Activated naive CD8-positive, alpha-beta T cell treated with anti-CD3 and anti-CD28 coated beads, Interleukin-2, amount 10 ng/mL, durations not matched to agents 7 days and 5 days (primary cell): Measurements from ENCODE around the gene GLYR1. TPM values are rescaled to one million over a fixed set of nuclear protein-coding genes. Genes with fewer than 3 reads are reported as not detected.
A peak's percentile ranks its signal among the peaks of the same experiment; 100 is the strongest.

Experiments used
- ATAC-seq: fragments of 150-1000 bp; cut with Tn5 transposase; one replicate; pipeline ENCODE4 v1.10.0; 2021; ENCODE audit warnings: low read depth, moderate library complexity
- POLR2A ChIA-PET: fragments of 350-600 bp; sonication (Branson Sonifier 250); formaldehyde crosslinking; loops from one replicate; lab custom pipeline; 2021; ENCODE audit warnings: antibody characterized with exemption; lab: Charles Lee
- DNase-seq: peaks from one replicate; pipeline ENCODE4 v3.0.0; 2021
- H3K27ac Mint-ChIP-seq: one replicate; pipeline ENCODE4 v1.8.0; 2022; ENCODE audit warnings: mild to moderate bottlenecking, mixed read lengths
- H3K27me3 Mint-ChIP-seq: one replicate; pipeline ENCODE4 v1.8.0; 2022; ENCODE audit warnings: mild to moderate bottlenecking, moderate library complexity, mixed read lengths
- H3K36me3 Mint-ChIP-seq: one replicate; pipeline ENCODE4 v1.8.0; 2021; ENCODE audit warnings: mild to moderate bottlenecking, mixed read lengths
- H3K4me1 Mint-ChIP-seq: one replicate; pipeline ENCODE4 v1.8.0; 2021; ENCODE audit warnings: mixed read lengths
- H3K4me3 Mint-ChIP-seq: one replicate; pipeline ENCODE4 v1.8.0; 2022; ENCODE audit warnings: mild to moderate bottlenecking, moderate library complexity, mixed read lengths
- H3K9me3 Mint-ChIP-seq: one replicate; pipeline ENCODE4 v1.8.0; 2021; ENCODE audit warnings: mixed read lengths
- total RNA-seq, 2 experiments: library from RNA; stranded (reverse); gene quantifications; one replicate each; pipeline ENCODE4 v1.2.3, GENCODE V29; 2021

The GLYR1 gene
- total RNA-seq, 2 experiments from 2014 or later = 91.6 to 93.1 TPM

DNA sequence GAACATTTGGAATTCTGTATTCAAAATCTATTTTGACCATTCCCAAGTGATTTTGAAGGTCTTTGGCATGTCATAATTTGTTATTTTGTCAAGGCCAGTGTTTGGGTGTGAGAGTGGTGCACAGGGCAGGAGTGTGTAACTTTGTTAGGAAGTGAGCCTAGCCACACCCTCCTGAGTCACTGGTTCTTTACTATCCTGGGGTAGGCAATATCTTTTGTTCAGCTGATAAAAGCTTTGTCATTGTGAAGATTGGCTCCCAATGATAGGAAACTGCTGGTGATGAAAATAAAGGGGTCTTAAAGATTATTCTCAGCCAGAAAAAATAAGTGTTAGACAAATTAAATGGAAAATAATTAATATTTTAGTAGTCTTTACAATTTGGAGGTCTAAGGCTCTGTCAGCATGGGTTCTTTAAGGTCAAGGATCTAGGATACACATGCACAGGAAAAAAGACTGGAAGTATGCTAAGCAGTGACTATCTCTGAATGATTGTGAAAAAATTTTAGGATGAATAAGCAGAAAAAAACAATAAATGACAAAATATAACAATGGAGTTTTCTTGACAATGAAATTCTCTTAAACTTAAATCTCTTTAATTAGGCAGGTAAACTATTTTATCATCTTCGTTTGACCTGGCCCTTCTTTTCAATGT is 5.3 kb upstream of the GLYR1 start:
- Mint-ChIP-seq H3K27ac (no peak overlapping the region), H3K36me3 (peaks cover 11% of the 10 kb centered on the region)
- POLR2A ChIA-PET = no interaction called here

DNA sequence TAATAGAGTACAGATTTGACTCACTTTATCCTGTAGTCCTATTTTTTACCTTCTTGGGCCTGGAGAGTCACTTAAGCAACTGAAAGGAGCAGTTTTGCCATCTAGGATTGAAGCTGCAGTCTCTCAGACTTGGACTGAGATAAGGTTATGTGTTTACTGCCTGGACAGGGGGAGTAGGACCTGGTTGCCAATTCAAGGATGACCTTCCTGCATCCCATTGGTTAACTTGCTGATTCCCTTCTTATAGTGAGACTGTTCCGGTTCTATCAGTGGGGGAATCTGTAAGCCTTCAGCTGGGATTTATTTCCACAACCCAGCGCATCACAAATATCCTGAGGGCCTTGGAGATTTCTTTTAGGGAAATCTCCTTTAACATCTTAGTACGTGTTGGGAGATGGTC is 3.1 kb upstream of the GLYR1 start:
- no peak for DNase-seq
- no peak overlapping the region for H3K27ac Mint-ChIP-seq
- POLR2A ChIA-PET = interaction anchor here (0.7 kb wide), 1 partner anchor 41 kb away, joined by 6 read pairs; no protein-coding TSS in a partner anchor
- no peaks in the 10 kb centered on the region for H3K9me3 Mint-ChIP-seq
- peak overlapping the region; percentile 25 for H3K4me3 Mint-ChIP-seq
- H3K4me1 Mint-ChIP-seq = peaks cover 43% of the 10 kb centered on the region
- H3K36me3 Mint-ChIP-seq = peaks cover 11% of the 10 kb centered on the region
- no peak for ATAC-seq
- no peaks in the 10 kb centered on the region for H3K27me3 Mint-ChIP-seq

More for the DNA sequence above, 5.3 kb upstream of the GLYR1 start:
- Mint-ChIP-seq H3K27me3 (no peaks in the 10 kb centered on the region), H3K4me3 (no peak overlapping the region), H3K9me3 (no peaks in the 10 kb centered on the region), H3K4me1 (peaks cover 31% of the 10 kb centered on the region)
- ATAC-seq (no peak), DNase-seq (no peak)

DNA sequence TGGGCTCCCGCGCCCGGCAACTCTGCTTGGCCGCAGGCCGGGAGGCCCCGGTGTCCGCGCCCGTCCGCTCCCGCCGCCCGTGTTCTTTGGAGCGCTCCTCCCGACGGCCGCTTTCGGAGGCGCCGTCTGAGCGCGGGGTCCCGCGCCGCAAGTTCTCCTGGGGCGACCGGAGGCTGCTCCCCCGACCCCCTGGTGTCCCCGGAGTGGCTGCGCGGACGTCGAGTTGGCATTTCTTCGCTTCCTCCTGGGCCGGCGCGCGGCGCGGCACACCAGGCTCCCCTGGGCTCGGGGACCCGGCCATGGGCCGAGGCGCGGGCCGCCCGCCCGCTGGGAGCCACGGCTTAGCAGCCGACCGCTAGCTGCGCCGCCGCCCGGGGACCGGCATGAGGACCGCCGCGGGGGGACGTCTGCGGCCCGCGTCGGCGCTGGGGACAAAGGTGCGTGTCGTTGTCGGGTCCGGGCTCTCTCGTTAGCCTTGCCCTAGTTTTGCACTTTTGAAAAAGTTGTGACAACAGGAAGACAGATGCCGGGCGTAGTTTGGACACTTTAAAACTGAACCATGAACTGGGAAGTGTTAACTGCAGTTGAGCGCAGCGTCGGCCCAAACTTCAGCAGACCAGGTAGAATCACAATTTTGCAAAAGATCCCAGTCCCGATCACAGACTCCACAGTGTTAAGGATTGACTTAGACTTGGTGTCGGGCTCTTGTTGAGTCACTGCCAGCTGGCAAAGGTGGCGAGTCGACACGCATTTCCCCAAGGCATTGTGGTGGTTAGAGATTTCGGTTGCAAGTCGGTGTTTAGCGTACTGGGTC is 893 bp upstream of the GLYR1 start:
- peak; percentile 20 for ATAC-seq
- H3K4me3 Mint-ChIP-seq = peak overlapping the region; percentile 90
- H3K27ac Mint-ChIP-seq = peak overlapping the region; percentile 82
- H3K4me1 Mint-ChIP-seq = peaks cover 47% of the 10 kb centered on the region
- peaks cover 14% of the 10 kb centered on the region for H3K36me3 Mint-ChIP-seq
- H3K9me3 Mint-ChIP-seq = no peaks in the 10 kb centered on the region
- DNase-seq = no peak
- H3K27me3 Mint-ChIP-seq = no peaks in the 10 kb centered on the region
- POLR2A ChIA-PET = interaction anchor here (0.6 to 1.4 kb wide), 5 partner anchors 9 to 113 kb away, joined by 3 to 4 read pairs (median 3); partner anchors contain the start of genes DNAAF8 and ROGDI

DNA sequence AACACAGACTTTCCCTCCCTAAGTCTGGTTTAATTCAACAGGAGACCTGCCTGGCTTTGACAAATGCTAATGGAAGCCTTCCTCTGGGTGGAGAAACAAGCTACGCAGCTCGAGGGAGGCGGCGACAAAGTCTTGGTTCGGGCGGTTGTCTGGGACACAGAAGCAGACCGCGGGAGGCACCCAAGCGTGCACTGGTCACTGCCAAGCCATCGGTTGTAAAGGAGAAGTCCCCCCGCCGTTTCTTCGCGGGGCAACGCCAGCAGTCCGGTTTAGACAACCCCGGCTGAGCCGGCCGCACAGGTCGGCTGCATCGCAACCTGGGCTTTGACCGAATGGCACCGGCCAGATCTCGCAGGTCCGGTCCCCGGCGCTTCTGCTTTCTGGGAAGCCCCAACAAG is 586 bp downstream of the GLYR1 start:
- Mint-ChIP-seq H3K36me3 (peaks cover 16% of the 10 kb centered on the region), H3K9me3 (no peaks in the 10 kb centered on the region), H3K4me3 (peak overlapping the region; percentile 88), H3K27me3 (no peaks in the 10 kb centered on the region), H3K4me1 (peaks cover 42% of the 10 kb centered on the region), H3K27ac (peak overlapping the region; percentile 88)
- ATAC-seq (no peak), DNase-seq (no peak)
- POLR2A ChIA-PET = interaction anchor here (0.9 to 1.6 kb wide), 5 partner anchors 18 to 341 kb away, joined by 3 to 4 read pairs (median 3); no protein-coding TSS in a partner anchor

DNA sequence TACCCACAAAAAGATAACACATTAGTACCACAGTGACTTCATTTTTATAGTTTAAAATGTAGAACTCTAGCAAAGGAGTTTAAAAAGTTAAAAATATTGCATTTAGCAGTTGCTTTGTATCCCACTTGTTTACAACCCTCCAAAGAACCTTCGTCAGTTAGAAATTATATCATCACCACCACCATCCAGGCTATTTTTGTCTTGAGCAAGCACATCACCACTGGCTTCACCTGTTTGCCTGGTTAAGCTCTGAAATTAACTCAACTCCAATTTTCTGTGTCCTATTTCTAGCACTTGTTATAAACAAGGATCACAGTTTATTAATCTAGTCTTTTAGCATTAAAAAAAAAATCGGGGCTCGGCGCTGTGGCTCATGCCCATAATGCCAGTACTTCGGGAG is 6.1 kb downstream of the GLYR1 start:
- Mint-ChIP-seq H3K27me3 (no peaks in the 10 kb centered on the region), H3K4me3 (no peak overlapping the region), H3K9me3 (no peaks in the 10 kb centered on the region), H3K36me3 (peaks cover 30% of the 10 kb centered on the region), H3K4me1 (peaks cover 26% of the 10 kb centered on the region), H3K27ac (no peak overlapping the region)
- POLR2A ChIA-PET = interaction anchor here (0.6 kb wide), 1 partner anchor 38 kb away, joined by 3 read pairs; the partner anchor contains the start of gene ROGDI
- ATAC-seq = no peak
- DNase-seq = no peak

DNA sequence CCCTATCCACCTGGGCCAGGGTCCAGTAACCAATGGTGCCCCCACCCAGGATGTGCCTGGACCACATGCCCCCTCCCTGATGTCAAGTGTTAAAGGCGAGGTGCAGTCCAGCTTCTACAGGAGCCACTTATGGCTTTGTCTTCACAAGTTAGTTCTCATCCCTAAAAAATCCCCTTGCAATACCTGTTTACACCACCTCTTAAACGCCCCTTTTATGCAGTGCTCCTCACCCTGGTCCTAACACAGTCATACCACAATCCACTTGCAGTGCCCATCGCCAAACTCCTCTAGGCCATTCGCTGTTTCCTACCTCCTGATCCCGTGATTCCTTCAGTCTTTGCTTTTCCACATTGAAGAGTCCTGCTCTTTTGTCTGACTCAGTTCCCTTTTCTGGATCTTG is 7.1 kb downstream of the GLYR1 start:
- POLR2A ChIA-PET = no interaction called here
- H3K4me3 Mint-ChIP-seq = no peak overlapping the region
- no peak for DNase-seq
- H3K36me3 Mint-ChIP-seq = peaks cover 26% of the 10 kb centered on the region
- ATAC-seq = no peak
- H3K27me3 Mint-ChIP-seq = no peaks in the 10 kb centered on the region
- no peaks in the 10 kb centered on the region for H3K9me3 Mint-ChIP-seq
- H3K4me1 Mint-ChIP-seq = peaks cover 18% of the 10 kb centered on the region
- no peak overlapping the region for H3K27ac Mint-ChIP-seq

DNA sequence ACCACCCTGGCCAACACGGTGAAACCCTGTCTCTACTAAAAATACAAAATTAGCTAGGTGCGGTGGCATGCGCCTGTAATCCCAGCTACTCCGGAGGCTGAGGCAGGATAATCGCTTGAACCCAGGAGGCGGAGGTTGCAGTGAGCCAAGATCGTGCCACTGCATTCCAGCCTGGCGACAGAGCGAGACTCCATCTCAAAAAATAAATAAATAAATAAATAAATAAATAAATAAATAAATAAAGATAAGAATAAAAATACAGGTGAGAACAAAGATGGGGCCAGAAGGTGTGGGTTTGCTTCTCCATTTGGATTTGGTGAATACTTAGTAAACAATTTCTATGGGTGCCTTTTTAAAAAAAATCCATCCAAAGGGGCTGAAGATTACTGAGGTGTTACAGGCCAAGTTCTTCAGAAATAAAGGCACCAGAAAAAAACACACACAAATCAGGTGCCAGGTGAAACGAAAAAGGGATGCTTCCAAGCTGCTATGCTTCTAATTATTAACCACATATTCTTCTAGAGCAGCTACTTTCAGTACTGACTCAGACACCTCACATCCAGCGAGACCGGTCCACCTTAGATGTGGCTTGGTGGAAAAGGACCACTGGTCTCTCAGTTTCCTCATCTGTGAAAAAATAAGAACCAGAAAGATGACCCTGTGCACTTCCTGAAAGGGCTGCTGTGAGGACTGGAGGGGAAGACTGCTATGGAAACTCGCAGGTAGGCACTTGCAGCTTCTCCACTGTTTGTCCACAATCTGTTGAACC is 9.2 kb downstream of the GLYR1 start:
- no peak for DNase-seq
- Mint-ChIP-seq H3K27ac (no peak overlapping the region), H3K27me3 (no peaks in the 10 kb centered on the region), H3K36me3 (peaks cover 16% of the 10 kb centered on the region), H3K4me3 (no peak overlapping the region), H3K9me3 (no peaks in the 10 kb centered on the region), H3K4me1 (peaks cover 16% of the 10 kb centered on the region)
- POLR2A ChIA-PET = interaction anchor here (0.6 to 0.8 kb wide), 3 partner anchors 24 to 75 kb away, joined by 3 read pairs; no protein-coding TSS in a partner anchor
- ATAC-seq = no peak

DNA sequence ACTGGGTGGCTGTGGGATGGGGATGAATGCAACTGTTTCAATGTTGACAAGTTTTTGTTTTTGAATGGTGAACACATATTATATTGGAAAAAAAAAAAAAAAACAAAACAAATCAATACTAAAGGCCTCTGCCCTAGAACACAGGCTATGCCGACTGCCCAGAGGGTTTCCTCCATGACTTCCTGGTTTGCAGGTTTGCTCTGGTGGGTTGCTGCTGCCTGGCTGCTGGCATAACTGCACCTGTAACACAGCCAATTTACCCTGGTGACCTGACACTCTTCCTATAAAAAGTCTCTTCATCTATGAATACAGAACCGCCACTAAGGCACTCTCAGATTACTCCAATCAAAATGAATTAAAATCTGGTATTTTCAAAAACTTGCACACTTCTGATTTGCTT is 10.4 kb downstream of the GLYR1 start:
- Mint-ChIP-seq H3K27me3 (no peaks in the 10 kb centered on the region), H3K27ac (no peak overlapping the region), H3K36me3 (peaks cover 18% of the 10 kb centered on the region), H3K4me3 (no peak overlapping the region), H3K9me3 (no peaks in the 10 kb centered on the region), H3K4me1 (peaks cover 16% of the 10 kb centered on the region)
- POLR2A ChIA-PET = no interaction called here
- no peak for ATAC-seq
- DNase-seq = no peak

DNA sequence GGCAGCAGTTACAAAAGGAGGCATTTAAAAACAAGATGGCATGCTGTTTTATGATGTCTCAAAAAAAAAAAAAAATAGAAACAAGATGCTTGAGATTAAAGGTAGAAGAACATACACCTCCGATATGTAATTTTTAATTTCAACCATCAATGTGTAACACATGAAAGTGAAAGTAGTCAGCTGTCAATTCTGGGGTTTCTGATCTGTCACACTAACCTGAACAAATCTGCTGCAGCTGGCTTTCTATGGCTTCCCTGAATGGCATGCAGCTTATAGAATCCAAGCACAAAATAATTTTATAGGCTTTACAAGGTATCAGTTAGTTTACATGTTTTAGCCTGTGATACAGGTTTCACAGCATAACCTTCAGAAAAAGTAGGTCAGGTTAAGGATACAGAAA is 13.5 kb downstream of the GLYR1 start:
- POLR2A ChIA-PET = interaction anchor here (0.9 kb wide), 1 partner anchor 14 kb away, joined by 3 read pairs; no protein-coding TSS in a partner anchor
- DNase-seq (no peak), ATAC-seq (no peak)
- H3K4me1 Mint-ChIP-seq = peaks cover 10% of the 10 kb centered on the region
- peaks cover 20% of the 10 kb centered on the region for H3K36me3 Mint-ChIP-seq
- H3K27me3 Mint-ChIP-seq = no peaks in the 10 kb centered on the region
- no peak overlapping the region for H3K4me3 Mint-ChIP-seq
- no peaks in the 10 kb centered on the region for H3K9me3 Mint-ChIP-seq
- no peak overlapping the region for H3K27ac Mint-ChIP-seq

DNA sequence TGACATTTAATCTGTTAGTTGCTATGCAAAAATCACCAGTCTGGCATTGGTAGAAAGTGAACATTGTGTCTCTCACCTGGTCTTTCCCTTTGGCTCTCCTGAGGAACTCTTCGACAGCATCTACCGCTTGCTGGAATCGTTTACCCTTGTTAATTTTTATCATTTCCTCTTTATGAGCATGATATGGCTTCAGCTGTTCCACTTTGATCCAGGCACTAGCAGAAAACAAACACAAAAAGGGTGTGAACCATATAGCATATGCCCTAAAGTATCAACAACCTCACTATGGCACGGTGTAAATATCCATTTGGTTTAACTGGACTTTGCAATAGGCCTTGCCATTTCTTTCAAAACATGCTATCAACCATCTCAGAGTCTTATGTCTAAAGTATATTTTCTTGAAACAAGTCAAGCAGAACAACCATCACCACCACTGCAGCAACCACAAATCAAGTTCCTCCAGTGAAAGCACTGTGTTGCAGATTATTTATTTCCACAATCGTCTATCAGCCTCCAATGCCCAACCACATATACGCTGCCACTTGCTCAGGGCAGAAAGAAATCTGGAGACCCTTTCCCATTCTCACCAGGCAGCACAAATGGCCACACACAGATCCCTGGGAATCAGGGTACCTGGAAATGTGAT is 14.3 kb downstream of the GLYR1 start:
- no peak for ATAC-seq
- Mint-ChIP-seq H3K9me3 (no peaks in the 10 kb centered on the region), H3K36me3 (peaks cover 20% of the 10 kb centered on the region), H3K27ac (no peak overlapping the region), H3K27me3 (no peaks in the 10 kb centered on the region), H3K4me3 (no peak overlapping the region), H3K4me1 (peaks cover 7% of the 10 kb centered on the region)
- DNase-seq = no peak
- POLR2A ChIA-PET = no interaction called here

DNA sequence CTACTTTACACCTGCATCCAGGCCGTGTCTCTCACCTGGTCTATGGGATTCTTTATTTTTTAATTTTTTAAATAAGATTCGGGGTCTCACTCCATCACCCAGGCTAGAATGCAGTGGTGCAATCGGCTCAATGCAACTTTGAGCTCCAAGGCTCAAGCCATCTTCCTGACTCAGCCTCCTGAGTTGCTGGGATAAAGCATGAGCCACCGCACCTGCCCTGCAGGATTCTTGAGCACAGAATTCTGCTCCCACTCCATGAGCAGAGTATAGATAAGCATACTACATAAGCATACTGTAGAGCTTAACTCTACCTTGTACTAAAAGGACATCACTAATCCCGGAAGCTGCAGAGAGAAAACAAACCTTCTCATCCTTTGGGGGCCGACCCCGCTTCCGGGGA is 15.5 kb downstream of the GLYR1 start:
- no peaks in the 10 kb centered on the region for H3K9me3 Mint-ChIP-seq
- H3K4me1 Mint-ChIP-seq = peaks cover 5% of the 10 kb centered on the region
- no peak for DNase-seq
- POLR2A ChIA-PET = no interaction called here
- no peak overlapping the region for H3K27ac Mint-ChIP-seq
- H3K27me3 Mint-ChIP-seq = no peaks in the 10 kb centered on the region
- peaks cover 17% of the 10 kb centered on the region for H3K36me3 Mint-ChIP-seq
- ATAC-seq = no peak
- H3K4me3 Mint-ChIP-seq = no peak overlapping the region

DNA sequence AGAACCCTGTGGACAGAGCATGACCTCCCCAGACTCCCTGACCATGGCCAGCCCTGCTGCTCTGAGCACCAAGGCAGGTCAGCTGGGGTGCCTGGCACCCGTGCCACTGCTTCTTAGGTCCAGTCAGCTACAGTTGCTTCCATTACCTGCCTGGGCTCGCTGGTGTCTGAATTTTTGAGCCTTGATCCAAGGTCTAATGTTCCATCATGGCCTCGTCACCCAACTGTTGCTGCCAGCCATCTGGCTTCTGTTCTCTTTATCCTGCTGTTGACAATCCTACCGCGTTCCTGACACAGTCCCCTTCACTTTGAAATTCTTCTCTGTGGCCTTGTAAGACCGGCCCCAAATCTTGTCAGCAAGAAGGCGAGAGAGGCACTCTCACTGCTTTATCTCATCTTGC is 16.7 kb downstream of the GLYR1 start:
- H3K27me3 Mint-ChIP-seq = no peaks in the 10 kb centered on the region
- DNase-seq (no peak), ATAC-seq (no peak)
- no peak overlapping the region for H3K27ac Mint-ChIP-seq
- H3K4me3 Mint-ChIP-seq = no peak overlapping the region
- H3K36me3 Mint-ChIP-seq = peaks cover 15% of the 10 kb centered on the region
- POLR2A ChIA-PET = no interaction called here
- peaks cover 2% of the 10 kb centered on the region for H3K4me1 Mint-ChIP-seq
- no peaks in the 10 kb centered on the region for H3K9me3 Mint-ChIP-seq
